Fibroblast of the conjunctiva (primary cell): ENCODE measurements around the gene LOXL1.

Source experiments
- DNase-seq: peaks from one replicate; pipeline ENCODE4 v3.0.0-alpha.2; 2010; ENCODE audit warnings: low read depth

LOXL1 gene

GRCh38 chr15:73939138-73939537, 12.9 kb downstream of the LOXL1 start:
- DNase-seq, result no peak

DNA sequence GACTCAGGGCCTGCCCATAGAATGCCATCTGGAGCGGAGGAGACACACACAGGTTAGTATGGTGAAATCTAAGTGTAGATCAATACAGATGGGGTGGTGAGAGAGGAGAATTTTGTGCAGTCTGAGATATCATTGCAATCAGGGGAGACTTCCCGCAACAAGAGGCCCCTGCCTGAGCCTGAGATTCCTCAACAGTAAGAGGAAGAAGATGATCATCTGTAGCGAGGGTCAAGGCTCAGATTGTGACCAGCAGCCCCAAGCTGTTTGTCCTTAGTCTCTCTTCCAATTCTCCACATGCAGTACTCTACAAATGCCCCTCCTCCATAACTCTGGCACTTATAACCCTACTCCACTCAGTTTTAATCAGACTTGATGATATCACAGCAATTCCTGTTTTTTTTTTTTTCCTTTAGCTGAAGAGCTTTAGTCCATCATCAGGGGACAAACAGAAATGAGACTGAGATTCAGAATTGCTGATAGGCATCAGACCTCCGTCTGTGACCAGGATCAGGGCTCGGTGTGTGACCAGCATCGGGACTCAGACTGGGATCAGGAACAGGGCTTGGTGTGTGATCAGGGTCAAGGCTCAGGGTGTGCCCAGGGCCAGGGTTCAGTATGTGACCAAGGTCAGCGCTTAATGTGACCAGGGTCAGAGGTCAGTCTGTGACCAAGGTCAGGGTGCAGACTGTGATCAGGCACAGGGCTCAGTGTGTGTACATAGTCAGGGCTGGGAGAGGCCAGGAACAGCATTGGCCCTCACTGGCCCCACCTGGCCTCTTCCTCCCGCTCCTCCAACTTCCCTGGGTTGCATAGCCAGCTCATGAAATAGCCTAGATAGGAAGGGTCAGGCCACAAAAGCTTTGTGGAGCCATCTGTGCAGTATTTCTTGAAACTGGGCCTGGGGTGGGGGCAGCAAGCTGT, 14.1 kb downstream of the LOXL1 start:
- DNase-seq, result no peak

- peak; percentile 74 for DNase-seq
Observed at GRCh38 chr15:73941044-73941443, 14.8 kb downstream of the LOXL1 start.

DNA sequence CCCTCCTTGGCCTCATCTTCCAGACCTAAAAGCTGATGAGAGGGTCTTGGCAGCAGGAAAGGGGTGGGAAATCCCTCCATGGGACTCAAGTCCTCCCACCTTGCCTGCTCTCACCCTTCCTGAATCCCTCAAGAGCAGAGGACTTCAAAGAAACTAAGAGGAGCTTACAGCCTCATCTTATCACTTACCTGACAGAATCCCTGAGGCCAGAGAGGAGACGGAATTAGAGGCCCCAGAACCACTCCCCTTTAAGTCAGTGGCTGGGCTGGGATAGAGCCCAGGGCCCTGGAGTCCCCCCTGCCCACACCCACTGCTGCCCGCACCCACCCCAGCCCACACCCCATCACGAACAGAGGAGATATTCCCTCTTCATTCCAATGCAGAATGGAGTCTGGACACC, 15.2 kb downstream of the LOXL1 start:
- DNase-seq, result no peak

GRCh38 chr15:73941871-73942635, 15.8 kb downstream of the LOXL1 start:
- DNase-seq, result no peak

- no peak for DNase-seq
Observed at GRCh38 chr15:73942751-73943270, 16.5 kb downstream of the LOXL1 start.

DNA sequence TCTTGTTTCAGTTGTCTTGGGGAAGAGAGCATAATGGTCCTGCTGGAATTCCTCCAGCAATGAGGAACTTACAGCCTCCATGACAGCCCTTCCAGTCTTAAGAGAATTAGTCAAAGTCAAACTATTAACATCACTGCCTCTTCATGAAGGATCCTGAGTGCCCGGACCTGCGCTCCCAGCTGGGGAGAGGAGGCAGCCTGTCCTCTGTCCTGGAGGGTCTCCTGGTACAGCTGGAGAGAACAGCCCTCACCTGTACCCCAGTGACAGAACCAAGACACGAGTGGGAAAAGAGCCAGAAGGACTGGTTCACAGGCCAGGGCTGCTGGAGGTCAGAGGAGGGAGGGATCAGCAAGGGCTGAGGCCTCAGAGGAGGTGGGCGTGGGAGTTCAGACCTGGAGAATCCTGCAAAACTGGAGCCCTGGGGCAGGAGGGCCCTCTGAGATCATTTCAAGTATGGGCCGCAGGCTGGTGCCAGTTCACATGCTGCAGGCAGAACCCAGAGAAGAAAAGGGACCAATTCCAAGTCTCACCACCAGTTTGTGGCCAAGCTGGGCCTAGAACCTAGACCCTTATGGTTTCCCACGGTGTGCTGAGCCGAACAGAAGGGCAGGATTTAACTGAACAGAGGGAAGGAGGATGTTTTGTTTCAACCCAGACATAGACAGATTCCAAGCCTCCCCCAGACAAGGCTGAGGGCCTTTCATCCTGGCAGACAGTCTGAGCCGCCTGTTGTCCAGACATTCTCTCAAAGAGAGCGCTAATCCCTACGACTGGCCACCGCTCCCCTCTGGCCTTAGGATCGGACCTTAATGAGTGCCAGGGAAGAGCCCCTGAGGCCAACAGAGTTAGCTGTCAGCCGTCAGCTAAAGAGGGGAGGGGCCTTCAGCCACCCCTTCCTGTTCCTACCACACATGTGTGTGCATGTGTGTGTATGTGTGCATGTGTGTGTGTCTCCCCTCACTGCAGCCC, 18.2 kb downstream of the LOXL1 start:
- no peak for DNase-seq

DNA sequence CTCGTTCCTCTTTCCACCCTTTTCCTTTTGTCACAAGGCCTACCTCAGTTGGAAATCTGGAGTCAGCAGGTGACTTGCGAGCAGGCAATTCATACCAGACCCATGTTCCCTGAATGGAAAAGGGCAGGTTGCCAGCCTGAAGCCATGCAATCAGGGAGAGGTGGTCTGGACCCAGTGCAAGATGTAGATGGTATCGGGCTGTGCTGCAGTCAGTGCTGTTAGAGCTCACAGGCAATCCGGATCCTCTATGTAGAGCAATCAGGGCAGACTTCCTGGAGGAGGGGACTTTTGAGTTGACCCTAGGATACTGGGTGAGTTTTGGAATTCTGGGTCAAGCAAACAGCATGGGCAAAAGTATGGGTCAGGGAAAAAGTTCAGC, 18.9 kb downstream of the LOXL1 start:
- DNase-seq, result no peak

DNA sequence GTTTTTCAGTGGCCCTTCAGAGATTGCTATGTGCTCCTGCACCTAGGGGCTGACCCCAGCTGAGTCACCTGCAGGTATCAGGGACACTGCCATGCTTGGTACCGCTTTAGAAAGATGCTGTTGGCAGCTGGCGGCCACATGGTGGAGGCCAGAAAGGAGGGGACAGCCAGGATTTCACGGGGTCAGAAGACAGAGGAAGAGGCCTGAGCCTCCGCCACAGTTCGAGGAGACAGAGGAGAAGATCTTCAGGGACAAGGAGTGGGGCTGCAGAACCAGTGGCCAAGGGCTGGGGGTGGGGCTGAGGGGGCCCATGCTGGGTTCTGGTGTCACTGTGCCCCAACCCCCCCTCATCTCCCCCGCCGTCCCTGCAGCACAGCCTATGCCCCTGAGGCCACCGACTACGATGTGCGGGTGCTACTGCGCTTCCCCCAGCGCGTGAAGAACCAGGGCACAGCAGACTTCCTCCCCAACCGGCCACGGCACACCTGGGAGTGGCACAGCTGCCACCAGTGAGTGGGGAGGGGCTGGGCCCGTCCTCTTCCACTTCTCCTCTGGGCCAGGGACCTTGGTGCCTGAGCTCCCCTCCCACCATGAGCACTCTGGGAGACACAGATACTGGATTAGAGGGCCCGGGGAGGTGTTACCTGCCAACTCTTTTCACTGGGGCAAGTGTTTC, 19.9 kb downstream of the LOXL1 start:
- DNase-seq, result no peak

DNA sequence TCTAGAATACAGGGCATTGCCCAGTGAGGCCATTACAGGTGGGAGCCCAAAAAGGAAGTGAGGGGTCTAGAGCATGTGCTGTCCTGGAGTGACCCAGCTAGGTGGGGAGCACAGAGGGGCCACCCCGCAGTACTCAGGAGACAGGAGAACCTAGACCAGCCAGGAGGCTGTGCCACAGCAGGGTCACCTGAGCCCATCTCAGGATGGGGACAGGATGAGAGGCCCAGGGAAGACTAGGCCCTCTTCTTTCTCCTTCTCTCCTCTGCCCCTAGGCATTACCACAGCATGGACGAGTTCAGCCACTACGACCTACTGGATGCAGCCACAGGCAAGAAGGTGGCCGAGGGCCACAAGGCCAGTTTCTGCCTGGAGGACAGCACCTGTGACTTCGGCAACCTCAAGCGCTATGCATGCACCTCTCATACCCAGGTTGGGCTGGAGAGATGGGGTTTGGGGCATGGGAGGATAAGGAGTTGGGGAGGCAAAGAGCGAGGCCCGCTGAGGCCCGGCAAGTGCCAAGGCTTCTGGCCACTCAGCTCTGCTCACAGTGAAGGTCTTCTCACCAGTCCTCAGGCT, 20.6 kb downstream of the LOXL1 start:
- DNase-seq, result no peak

GRCh38 chr15:73947651-73948050, 21.4 kb downstream of the LOXL1 start:
- DNase-seq, result no peak

DNA sequence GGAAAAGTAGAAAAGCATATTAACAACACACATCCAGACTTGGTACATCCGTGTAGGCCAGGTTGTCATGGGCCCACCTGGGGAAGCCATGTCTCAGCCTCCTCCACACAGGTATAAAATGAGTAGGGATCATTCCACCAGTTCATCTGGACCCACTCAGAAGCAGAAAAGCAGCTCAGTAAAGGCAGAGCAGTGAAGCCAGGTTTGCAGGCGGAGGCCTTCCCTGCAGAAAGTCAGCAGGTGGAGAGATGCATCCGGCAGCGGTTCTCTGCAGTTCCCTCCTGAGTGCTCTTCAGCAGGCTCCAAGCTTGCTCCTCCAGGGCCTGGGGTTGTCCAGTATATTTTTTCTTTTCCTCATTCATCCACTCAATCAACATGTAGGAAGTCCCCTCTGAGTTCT, 22.1 kb downstream of the LOXL1 start:
- DNase-seq, result no peak

DNA sequence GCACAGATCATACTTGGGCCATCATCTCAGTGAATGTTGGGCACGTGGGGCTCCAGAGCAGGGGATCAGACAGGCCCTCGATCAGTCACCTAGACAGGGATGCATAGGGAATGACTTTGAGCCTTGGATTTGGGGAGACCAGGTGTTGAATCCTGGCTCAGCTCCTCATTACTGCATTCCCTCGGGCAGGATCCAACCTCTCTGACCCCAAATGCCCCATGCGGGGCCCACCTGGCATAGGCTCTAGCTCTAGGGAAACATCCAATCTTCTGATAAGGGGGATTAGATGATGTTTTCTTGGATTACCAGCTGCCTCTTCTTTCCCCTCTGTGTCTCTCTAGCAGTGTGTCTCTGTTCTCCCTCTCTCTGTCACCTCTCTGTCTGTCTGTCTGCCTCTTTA, 22.7 kb downstream of the LOXL1 start:
- no peak for DNase-seq

DNA sequence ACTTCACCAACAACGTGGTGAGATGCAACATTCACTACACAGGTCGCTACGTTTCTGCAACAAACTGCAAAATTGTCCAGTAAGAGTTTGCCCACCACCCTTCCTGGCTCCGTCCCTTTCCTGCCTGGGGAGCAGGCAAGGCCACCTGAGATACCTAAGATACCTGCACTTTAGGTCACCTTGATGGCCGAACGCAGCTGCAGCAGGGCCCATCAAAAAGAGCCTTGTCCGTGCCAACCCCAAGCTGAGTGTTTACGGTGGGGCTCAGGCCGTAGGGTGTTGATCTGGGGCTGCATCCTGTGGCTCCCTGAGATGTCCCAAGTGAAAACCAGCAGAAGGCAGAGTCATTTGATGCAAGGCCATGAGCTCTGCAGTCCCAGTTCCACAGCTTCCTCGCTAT, 23.2 kb downstream of the LOXL1 start:
- DNase-seq, result no peak

- DNase-seq, result no peak
Observed at GRCh38 chr15:73950479-73950830, 24.2 kb downstream of the LOXL1 start.

- DNase-seq, result peak; percentile 93
Observed at GRCh38 chr15:73950831-73951561, 24.7 kb downstream of the LOXL1 start.

- no peak for DNase-seq
Observed at GRCh38 chr15:73951601-73952000, 25.3 kb downstream of the LOXL1 start.

DNA sequence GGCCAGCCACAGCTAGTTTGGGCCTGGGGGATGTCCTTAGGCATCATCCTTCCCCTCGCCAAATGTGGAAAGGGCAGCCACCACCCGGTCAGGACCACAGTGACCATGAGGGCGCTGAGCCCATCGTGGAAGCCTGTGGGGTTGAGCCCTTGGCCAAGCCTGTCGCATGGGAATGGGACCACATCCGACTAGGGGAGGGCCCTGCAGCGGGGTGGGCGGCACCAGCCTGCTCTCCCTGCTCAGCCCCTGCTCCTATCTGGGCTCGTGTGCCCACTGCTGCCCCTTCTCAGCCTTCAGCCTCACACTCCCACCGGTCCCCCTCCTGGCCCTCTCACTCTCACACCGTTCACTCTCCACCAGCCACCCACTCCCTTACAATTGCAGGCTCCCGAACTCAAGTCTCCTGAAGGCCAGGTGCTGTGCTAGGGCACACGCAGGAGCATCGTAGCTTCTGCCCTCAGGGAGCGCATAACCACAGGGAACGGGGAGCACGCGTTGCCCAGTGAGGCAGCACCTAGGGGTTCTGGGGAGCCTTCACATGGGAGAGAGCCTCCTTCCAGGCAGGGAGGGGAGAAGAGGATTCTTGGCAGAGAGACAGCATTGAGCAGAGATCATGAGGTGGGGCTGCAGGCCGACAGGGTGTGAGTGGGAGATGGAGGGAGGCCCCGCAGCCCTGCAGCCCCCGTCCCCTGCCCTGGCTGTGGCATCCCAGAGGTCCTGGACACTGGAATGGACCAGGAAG, 26.1 kb downstream of the LOXL1 start:
- DNase-seq, result no peak

GRCh38 chr15:73952913-73953750, 26.9 kb downstream of the LOXL1 start:
- no peak for DNase-seq
